ENCODE data around the gene SSBP3. TPM values are rescaled to one million over a fixed set of nuclear protein-coding genes. Genes with fewer than 3 reads are reported as not detected.

SSBP3 gene
- total RNA-seq, 1 donor from 2014 or later = 51.0 TPM

GRCh38 chr1:54283635-54284385, 122.4 kb downstream of the SSBP3 start:
- H3K4me1 ChIP-seq = peaks cover 11 to 64% of the 10 kb centered on the region in 2 donors
- H3K27me3 ChIP-seq = no peaks in the 10 kb centered on the region
- H3K36me3 ChIP-seq = peaks cover 0 to 9% of the 10 kb centered on the region in 2 donors
- peak overlapping the region; percentile 85 to 98 for H3K27ac ChIP-seq
- no peak for DNase-seq (ENCODE audit: low spot score in 2 of 2)
- TF ChIP-seq CTCF (IDR thresholded peaks at IDR 0.05) = no peak
- intact Hi-C loops (cut with DNase I) = no loop called here
- no peak overlapping the region for H3K4me3 ChIP-seq
- no peaks in the 10 kb centered on the region for H3K9me3 ChIP-seq

- H3K36me3 ChIP-seq = peaks cover 0 to 9% of the 10 kb centered on the region in 2 donors
- no peak for DNase-seq (ENCODE audit: low spot score in 2 of 2)
Measured at GRCh38 chr1:54282101-54282847, 123.9 kb downstream of the SSBP3 start.

GRCh38 chr1:54280651-54281050, 125.5 kb downstream of the SSBP3 start:
- no peak for TF ChIP-seq CTCF (IDR thresholded peaks at IDR 0.05)
- peaks cover 0 to 9% of the 10 kb centered on the region in 2 donors for H3K36me3 ChIP-seq
- H3K27ac ChIP-seq = peak overlapping the region; percentile 96 to 98
- no peak for DNase-seq (ENCODE audit: low spot score in 2 of 2)
- H3K4me3 ChIP-seq = no peak overlapping the region
- peaks cover 20 to 63% of the 10 kb centered on the region in 2 donors for H3K4me1 ChIP-seq
- intact Hi-C loops (cut with DNase I) = no loop called here
- H3K9me3 ChIP-seq = no peaks in the 10 kb centered on the region
- no peaks in the 10 kb centered on the region for H3K27me3 ChIP-seq

More at GRCh38 chr1:54282101-54282847, 123.9 kb downstream of the SSBP3 start:
- Histone ChIP-seq H3K9me3 (no peaks in the 10 kb centered on the region), H3K27ac (peak overlapping the region; percentile 96 to 98), H3K4me3 (no peak overlapping the region), H3K4me1 (peaks cover 18 to 63% of the 10 kb centered on the region in 2 donors), H3K27me3 (no peaks in the 10 kb centered on the region)
- no peak for TF ChIP-seq CTCF (IDR thresholded peaks at IDR 0.05)
- intact Hi-C loops (cut with DNase I) = no loop called here

- Histone ChIP-seq H3K36me3 (peaks cover 0 to 9% of the 10 kb centered on the region in 2 donors), H3K27ac (peak overlapping the region; percentile 96 to 98), H3K27me3 (no peaks in the 10 kb centered on the region), H3K4me3 (no peak overlapping the region), H3K4me1 (peaks cover 27 to 65% of the 10 kb centered on the region in 2 donors), H3K9me3 (no peaks in the 10 kb centered on the region)
- DNase-seq (ENCODE audit: low spot score in 2 of 2) = no peak
- intact Hi-C loops (cut with DNase I) = loop anchor here (10.0 kb wide), 1 partner anchor 485 kb away; the partner anchor contains the start of gene PARS2
- TF ChIP-seq CTCF (IDR thresholded peaks at IDR 0.05) = no peak
Measured at GRCh38 chr1:54279457-54279856, 126.7 kb downstream of the SSBP3 start.

- no peaks in the 10 kb centered on the region for H3K27me3 ChIP-seq
- intact Hi-C loops (cut with DNase I) = loop anchor here (10.0 kb wide), 1 partner anchor 486 kb away; the partner anchor contains the start of gene PARS2
- H3K36me3 ChIP-seq = peaks cover 0 to 9% of the 10 kb centered on the region in 2 donors
- peak overlapping the region; percentile 96 to 98 for H3K27ac ChIP-seq
- no peak overlapping the region for H3K4me3 ChIP-seq
- no peak for TF ChIP-seq CTCF (IDR thresholded peaks at IDR 0.05)
- no peaks in the 10 kb centered on the region for H3K9me3 ChIP-seq
- peaks cover 32 to 70% of the 10 kb centered on the region in 2 donors for H3K4me1 ChIP-seq
- DNase-seq (ENCODE audit: low spot score in 2 of 2) = peak in 1 of 2 donors; percentile 92
Measured at GRCh38 chr1:54278941-54279422, 127.2 kb downstream of the SSBP3 start.
